Measurements from ENCODE around the gene MYOG.

DNA sequence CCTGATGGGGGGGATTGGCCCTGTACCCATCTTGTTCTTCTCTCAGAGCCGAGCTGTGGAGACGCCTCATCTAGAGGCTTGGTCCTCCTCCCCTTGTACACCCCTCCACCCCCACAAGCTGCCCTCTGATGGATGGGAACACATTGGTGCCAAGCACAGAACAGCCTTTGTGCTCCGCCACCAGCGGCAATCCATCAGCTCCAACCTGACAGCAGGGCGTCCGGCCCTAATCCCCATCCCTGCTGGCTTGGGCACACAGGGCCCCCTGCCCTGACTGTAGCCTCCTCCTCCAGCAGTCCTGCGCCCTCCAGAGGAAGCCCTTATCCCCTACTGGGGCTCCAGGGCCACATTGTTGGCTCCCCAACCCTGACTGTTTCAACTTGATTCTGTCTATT lies 3.8 kb upstream of the MYOG start:
- TF ChIP-seq, protein P1, sequence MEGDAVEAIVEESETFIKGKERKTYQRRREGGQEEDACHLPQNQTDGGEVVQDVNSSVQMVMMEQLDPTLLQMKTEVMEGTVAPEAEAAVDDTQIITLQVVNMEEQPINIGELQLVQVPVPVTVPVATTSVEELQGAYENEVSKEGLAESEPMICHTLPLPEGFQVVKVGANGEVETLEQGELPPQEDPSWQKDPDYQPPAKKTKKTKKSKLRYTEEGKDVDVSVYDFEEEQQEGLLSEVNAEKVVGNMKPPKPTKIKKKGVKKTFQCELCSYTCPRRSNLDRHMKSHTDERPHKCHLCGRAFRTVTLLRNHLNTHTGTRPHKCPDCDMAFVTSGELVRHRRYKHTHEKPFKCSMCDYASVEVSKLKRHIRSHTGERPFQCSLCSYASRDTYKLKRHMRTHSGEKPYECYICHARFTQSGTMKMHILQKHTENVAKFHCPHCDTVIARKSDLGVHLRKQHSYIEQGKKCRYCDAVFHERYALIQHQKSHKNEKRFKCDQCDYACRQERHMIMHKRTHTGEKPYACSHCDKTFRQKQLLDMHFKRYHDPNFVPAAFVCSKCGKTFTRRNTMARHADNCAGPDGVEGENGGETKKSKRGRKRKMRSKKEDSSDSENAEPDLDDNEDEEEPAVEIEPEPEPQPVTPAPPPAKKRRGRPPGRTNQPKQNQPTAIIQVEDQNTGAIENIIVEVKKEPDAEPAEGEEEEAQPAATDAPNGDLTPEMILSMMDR (conservative IDR thresholded peaks at IDR 0.05; ENCODE audit: low read depth, low read length) = no peak
- no peak for TF ChIP-seq EZH2phosphoT487 (IDR thresholded peaks at IDR 0.05; ENCODE audit: borderline replicate concordance, low read length)
